Prostate gland (tissue), 2 donors: ENCODE measurements around the gene KCNQ1.

Source experiments
- POLR2A ChIP-seq: fragments of 450-650 bp; IDR thresholded peaks from one replicate; pipeline ENCODE4 v1.6.1; 2016; ENCODE audit warnings: antibody characterized with exemption, mild to moderate bottlenecking
- TF ChIP-seq, protein P1 (sequence below), 4 experiments: fragments of 200-600 bp in 2 of 4; fragments of 450-650 bp in 2 of 4; sonication (generic) in 2 of 4; IDR thresholded peaks; 1 replicate in 3 of 4; 2 replicates in 1 of 4; pipeline ENCODE4 v1.5.1; 2016 to 2019; ENCODE audit warnings: antibody characterized with exemption in 4 of 4, mild to moderate bottlenecking in 2 of 4, moderate library complexity in 2 of 4

DNA sequence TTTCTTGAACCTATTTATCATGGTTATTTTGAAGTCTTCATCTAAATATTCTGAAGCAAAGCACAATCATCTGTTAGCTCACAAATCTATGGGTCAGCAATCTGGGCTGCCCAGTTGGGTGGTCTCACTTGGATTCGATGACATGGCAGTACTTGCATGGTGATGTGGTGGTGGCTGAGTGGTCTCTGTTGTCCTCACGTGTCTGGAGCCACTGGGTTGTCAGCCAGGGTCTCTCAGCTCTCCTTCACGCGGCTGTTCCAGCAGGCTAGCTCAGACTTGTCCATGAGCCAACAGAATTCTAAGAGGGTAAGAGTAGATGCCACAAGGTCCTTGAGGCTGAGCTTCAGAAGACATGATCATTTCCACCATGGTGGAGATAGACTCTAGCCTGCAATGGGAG is 321.4 kb downstream of the KCNQ1 start:
- TF ChIP-seq, protein P1, sequence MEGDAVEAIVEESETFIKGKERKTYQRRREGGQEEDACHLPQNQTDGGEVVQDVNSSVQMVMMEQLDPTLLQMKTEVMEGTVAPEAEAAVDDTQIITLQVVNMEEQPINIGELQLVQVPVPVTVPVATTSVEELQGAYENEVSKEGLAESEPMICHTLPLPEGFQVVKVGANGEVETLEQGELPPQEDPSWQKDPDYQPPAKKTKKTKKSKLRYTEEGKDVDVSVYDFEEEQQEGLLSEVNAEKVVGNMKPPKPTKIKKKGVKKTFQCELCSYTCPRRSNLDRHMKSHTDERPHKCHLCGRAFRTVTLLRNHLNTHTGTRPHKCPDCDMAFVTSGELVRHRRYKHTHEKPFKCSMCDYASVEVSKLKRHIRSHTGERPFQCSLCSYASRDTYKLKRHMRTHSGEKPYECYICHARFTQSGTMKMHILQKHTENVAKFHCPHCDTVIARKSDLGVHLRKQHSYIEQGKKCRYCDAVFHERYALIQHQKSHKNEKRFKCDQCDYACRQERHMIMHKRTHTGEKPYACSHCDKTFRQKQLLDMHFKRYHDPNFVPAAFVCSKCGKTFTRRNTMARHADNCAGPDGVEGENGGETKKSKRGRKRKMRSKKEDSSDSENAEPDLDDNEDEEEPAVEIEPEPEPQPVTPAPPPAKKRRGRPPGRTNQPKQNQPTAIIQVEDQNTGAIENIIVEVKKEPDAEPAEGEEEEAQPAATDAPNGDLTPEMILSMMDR (IDR thresholded peaks at IDR 0.05): no peak
- TF ChIP-seq POLR2A: no peak
